Left lung (tissue), 10 donors: ENCODE results near the gene PRKCE. TPM values are rescaled to one million over a fixed set of nuclear protein-coding genes. Genes with fewer than 3 reads are reported as not detected.
A peak's percentile ranks its signal among the peaks of the same experiment; 100 is the strongest.

Source experiments
- ATAC-seq: fragments of 200-7000 bp; cut with Tn5 transposase; one replicate; pipeline ENCODE4 v1.9.1; 2020; ENCODE audit warnings: moderate library complexity
- DNase-seq, 4 donors: peaks; one replicate each; pipeline ENCODE4 v3.0.0-alpha.2; 2013 to 2020
- H3K27ac ChIP-seq, 2 donors: fragments of 200-600 bp; sonication (generic) in 1 of 2; one replicate each; pipeline versions ENCODE4 v1.5.0 to v1.8.0; 2020 to 2021
- H3K27me3 ChIP-seq, 2 donors: fragments of 200-600 bp; sonication (generic) in 1 of 2; one replicate each; pipeline versions ENCODE4 v1.5.0 to v1.8.0; 2020 to 2021
- H3K36me3 ChIP-seq, 2 donors: fragments of 200-600 bp; sonication (generic) in 1 of 2; one replicate each; pipeline versions ENCODE4 v1.5.0 to v1.8.0; 2020 to 2021
- H3K4me1 ChIP-seq, 2 donors: fragments of 200-600 bp; one replicate each; pipeline ENCODE4 v1.8.0; 2021
- H3K4me3 ChIP-seq, 2 donors: fragments of 200-600 bp; sonication (generic) in 1 of 2; one replicate each; pipeline versions ENCODE4 v1.5.0 to v1.8.0; 2020 to 2021; ENCODE audit warnings: mild to moderate bottlenecking in 1 of 2
- H3K9me3 ChIP-seq, 2 donors: fragments of 200-600 bp; sonication (generic) in 1 of 2; one replicate each; pipeline versions ENCODE4 v1.5.0 to v1.8.0; 2020 to 2021
- CTCF ChIP-seq, 2 donors: fragments of 200-600 bp; sonication (generic) in 1 of 2; IDR thresholded peaks; one replicate each; pipeline versions ENCODE4 v1.5.0 to v1.8.0; 2021; ENCODE audit warnings: antibody characterized with exemption in 2 of 2
- intact Hi-C, 2 donors: fragments of 100-400 bp; cut with DNase I; formaldehyde crosslinking; loops; one replicate each; pipeline versions ENCODE4 v1.11.2 to v1.14.2; 2022
- polyA plus RNA-seq, 6 donors: library from polyadenylated mRNA; unstranded; fragments of 120-200 nt; gene quantifications; one replicate each; pipeline ENCODE4 v1.2.1, GENCODE V29; 2013; ENCODE audit not compliant: insufficient read length in 6 of 6
- total RNA-seq, 2 donors: library from RNA; stranded (reverse); fragmentation: NEBNext Ultra II Directional; extraction: Animal tissue kit (Norgen Biotek cat#: 25700); gene quantifications; one replicate each; pipeline ENCODE4 v1.2.1, GENCODE V29; 2021
- donor health status: DM: no; HTN: yes; CAD: no.
- donor health status: DM: no; HTN: no; CAD: no.

PRKCE gene
- total and polyA plus RNA-seq, 8 donors, result 12.0 to 56.9 (median 14.7) TPM

- DNase-seq, result no peak
- Histone ChIP-seq H3K4me1 (peaks cover 0 to 7% of the 10 kb centered on the region in 2 donors), H3K36me3 (no peaks in the 10 kb centered on the region), H3K9me3 (no peaks in the 10 kb centered on the region), H3K27me3 (no peaks in the 10 kb centered on the region), H3K27ac (peak overlapping the region in 1 of 2 donors; percentile 42), H3K4me3 (no peak overlapping the region)
- no peak for ATAC-seq
- no peak for TF ChIP-seq CTCF (IDR thresholded peaks at IDR 0.05)
- intact Hi-C loops, result no loop called here
Observed at GRCh38 chr2:46045888-46046287, 394.4 kb downstream of the PRKCE start.

GRCh38 chr2:46047290-46047689 is 395.8 kb downstream of the PRKCE start:
- Histone ChIP-seq H3K4me1 (peaks cover 0 to 7% of the 10 kb centered on the region in 2 donors), H3K36me3 (no peaks in the 10 kb centered on the region), H3K4me3 (no peak overlapping the region), H3K27ac (peak overlapping the region in 1 of 2 donors; percentile 39), H3K9me3 (no peaks in the 10 kb centered on the region), H3K27me3 (no peaks in the 10 kb centered on the region)
- TF ChIP-seq CTCF (IDR thresholded peaks at IDR 0.05), result no peak
- DNase-seq, result no peak
- intact Hi-C loops, result no loop called here
- no peak for ATAC-seq

- H3K27ac ChIP-seq, result no peak overlapping the region
- intact Hi-C loops, result no loop called here
- no peak for TF ChIP-seq CTCF (IDR thresholded peaks at IDR 0.05)
- no peaks in the 10 kb centered on the region for H3K27me3 ChIP-seq
- H3K36me3 ChIP-seq, result no peaks in the 10 kb centered on the region
- no peaks in the 10 kb centered on the region for H3K9me3 ChIP-seq
- no peaks in the 10 kb centered on the region for H3K4me1 ChIP-seq
- no peak for ATAC-seq
- no peak overlapping the region for H3K4me3 ChIP-seq
- no peak for DNase-seq
Observed at GRCh38 chr2:46048693-46049092, 397.2 kb downstream of the PRKCE start.

- no peaks in the 10 kb centered on the region for H3K9me3 ChIP-seq
- no peaks in the 10 kb centered on the region for H3K4me1 ChIP-seq
- peaks cover 0 to 2% of the 10 kb centered on the region in 2 donors for H3K36me3 ChIP-seq
- no peaks in the 10 kb centered on the region for H3K27me3 ChIP-seq
- TF ChIP-seq CTCF (IDR thresholded peaks at IDR 0.05), result no peak
- no peak for ATAC-seq
- H3K4me3 ChIP-seq, result no peak overlapping the region
- no peak for DNase-seq
- intact Hi-C loops, result no loop called here
- no peak overlapping the region for H3K27ac ChIP-seq
Observed at GRCh38 chr2:46050027-46050426, 398.6 kb downstream of the PRKCE start.

GRCh38 chr2:46050489-46050888 is 399.0 kb downstream of the PRKCE start:
- ATAC-seq, result no peak
- Histone ChIP-seq H3K27me3 (no peaks in the 10 kb centered on the region), H3K27ac (no peak overlapping the region)

More at GRCh38 chr2:46050489-46050888, 399.0 kb downstream of the PRKCE start:
- DNase-seq, result no peak
- Histone ChIP-seq H3K4me1 (no peaks in the 10 kb centered on the region), H3K4me3 (no peak overlapping the region), H3K36me3 (peaks cover 0 to 4% of the 10 kb centered on the region in 2 donors), H3K9me3 (no peaks in the 10 kb centered on the region)
- TF ChIP-seq CTCF (IDR thresholded peaks at IDR 0.05), result no peak
- intact Hi-C loops, result no loop called here
